CD14-positive monocyte (primary cell): ENCODE results near the gene LCE1D. TPM values are rescaled to one million over a fixed set of nuclear protein-coding genes. Genes with fewer than 3 reads are reported as not detected.

Source experiments
- DNase-seq, 3 donors: peaks; one replicate each; pipeline ENCODE4 v3.0.0-alpha.2; 2011 to 2022
- H2AFZ ChIP-seq: 2 replicates; pipeline ENCODE4 v1.6.0; 2012; ENCODE audit warnings: mild to moderate bottlenecking, low read depth, low read length, inconsistent platforms; ENCODE audit not compliant: insufficient read depth, poor library complexity, severe bottlenecking
- H3K27ac ChIP-seq, 2 donors: 1 replicate in 1 of 2; 2 replicates in 1 of 2; pipeline ENCODE4 v1.5.1; 2012 to 2013; ENCODE audit warnings: low read length in 2 of 2, control low read depth in 1 of 2, inconsistent platforms in 1 of 2, low read depth in 1 of 2, mild to moderate bottlenecking in 1 of 2
- H3K27me3 ChIP-seq, 2 donors: one replicate each; pipeline versions ENCODE4 v1.6.0 to v1.6.1; 2011 to 2013; ENCODE audit warnings: low read length in 2 of 2; ENCODE audit not compliant: control insufficient read depth in 2 of 2, insufficient read depth in 2 of 2
- H3K36me3 ChIP-seq, 2 donors: replicated peaks in 1 of 2; 1 replicate in 1 of 2; 2 replicates in 1 of 2; pipeline versions ENCODE4 v1.5.1 to v1.6.1; 2012 to 2013; ENCODE audit warnings: low read length in 2 of 2, control low read depth in 1 of 2, inconsistent platforms in 1 of 2, mild to moderate bottlenecking in 1 of 2; ENCODE audit not compliant: insufficient read depth in 2 of 2, control insufficient read depth in 1 of 2
- H3K4me1 ChIP-seq, 2 donors: 1 replicate in 1 of 2; 2 replicates in 1 of 2; pipeline versions ENCODE4 v1.5.1 to v1.6.1; 2012 to 2013; ENCODE audit warnings: low read length in 2 of 2, control low read depth in 1 of 2, inconsistent platforms in 1 of 2, mild to moderate bottlenecking in 1 of 2, moderate library complexity in 1 of 2; ENCODE audit not compliant: insufficient read depth in 2 of 2, control insufficient read depth in 1 of 2
- H3K4me2 ChIP-seq: replicated peaks from 2 replicates; pipeline ENCODE3; 2012; ENCODE audit warnings: low read length, moderate library complexity, mild to moderate bottlenecking; ENCODE audit not compliant: poor library complexity, severe bottlenecking; ENCODE audit errors: extremely low read depth
- H3K4me3 ChIP-seq, 3 experiments: fragments of 200-600 bp in 1 of 3; sonication (generic) in 1 of 3; replicated peaks in 1 of 3; 1 replicate in 2 of 3; 2 replicates in 1 of 3; pipeline ENCODE4 v1.5.1; 2011 to 2013; ENCODE audit warnings: low read length in 3 of 3, mild to moderate bottlenecking in 3 of 3, control low read depth in 2 of 3, low read depth in 2 of 3, inconsistent platforms in 1 of 3, moderate library complexity in 1 of 3
- H3K79me2 ChIP-seq: 2 replicates; pipeline ENCODE4 v1.6.0; 2012; ENCODE audit warnings: mild to moderate bottlenecking, control low read depth, inconsistent platforms, low read length, moderate library complexity; ENCODE audit not compliant: insufficient read depth
- H3K9ac ChIP-seq: 2 replicates; pipeline ENCODE4 v1.6.0; 2017; ENCODE audit warnings: low read length, mild to moderate bottlenecking; ENCODE audit not compliant: insufficient read depth, poor library complexity, severe bottlenecking
- H3K9me3 ChIP-seq, 2 donors: replicated peaks in 1 of 2; 1 replicate in 1 of 2; 2 replicates in 1 of 2; pipeline versions ENCODE4 v1.5.1 to v1.6.1; 2012 to 2013; ENCODE audit warnings: low read length in 2 of 2, control low read depth in 1 of 2; ENCODE audit not compliant: control insufficient read depth in 1 of 2, insufficient read depth in 1 of 2
- H4K20me1 ChIP-seq: 2 replicates; pipeline ENCODE4 v1.6.0; 2012; ENCODE audit warnings: mild to moderate bottlenecking, low read length, control low read depth, moderate library complexity; ENCODE audit not compliant: insufficient read depth
- H3K27ac Mint-ChIP-seq, 7 donors: one replicate each; pipeline ENCODE4 v1.8.0; 2020; ENCODE audit warnings: mild to moderate bottlenecking in 7 of 7, mixed read lengths in 7 of 7, moderate library complexity in 6 of 7, inconsistent platforms in 2 of 7
- H3K27me3 Mint-ChIP-seq, 3 donors: one replicate each; pipeline ENCODE4 v1.8.0; 2021 to 2022; ENCODE audit warnings: low read depth in 3 of 3, mild to moderate bottlenecking in 3 of 3, mixed read lengths in 3 of 3, moderate library complexity in 3 of 3, inconsistent platforms in 1 of 3
- H3K36me3 Mint-ChIP-seq, 2 donors: one replicate each; pipeline ENCODE4 v1.8.0; 2020; ENCODE audit warnings: mixed read lengths in 2 of 2, inconsistent platforms in 1 of 2, mild to moderate bottlenecking in 1 of 2
- H3K4me1 Mint-ChIP-seq: one replicate; pipeline ENCODE4 v1.8.0; 2020; ENCODE audit warnings: mild to moderate bottlenecking, mixed read lengths
- H3K4me3 Mint-ChIP-seq, 2 donors: one replicate each; pipeline ENCODE4 v1.8.0; 2020; ENCODE audit warnings: mild to moderate bottlenecking in 2 of 2, mixed read lengths in 2 of 2, moderate library complexity in 1 of 2
- H3K9me3 Mint-ChIP-seq, 7 donors: one replicate each; pipeline ENCODE4 v1.8.0; 2020 to 2022; ENCODE audit warnings: mixed read lengths in 7 of 7, mild to moderate bottlenecking in 6 of 7, moderate library complexity in 6 of 7, inconsistent platforms in 2 of 7
- CTCF ChIP-seq: fragments of 200-600 bp; IDR thresholded peaks from one replicate; pipeline ENCODE4 v1.8.0; 2022; ENCODE audit warnings: antibody characterized with exemption, mild to moderate bottlenecking
- WGBS: methylation state at CpG from one replicate; pipeline ENCODE4 v1.1.5; 2013; ENCODE audit warnings: missing lambda C conversion rate; ENCODE audit not compliant: insufficient coverage; 5-methylcytosine and 5-hydroxymethylcytosine counted together
- intact Hi-C, 2 donors: fragments of 100-400 bp; cut with micrococcal nuclease; formaldehyde crosslinking; loops; one replicate each; pipeline versions ENCODE4 v1.15.0 to v1.15.1; 2023
- polyA plus RNA-seq, 3 donors: library from polyadenylated mRNA; depleted of rRNA in 1 of 3; unstranded in 2 of 3; stranded (reverse) in 1 of 3; fragments of 300-500 nt in 2 of 3; fragments of >200 nt in 1 of 3; fragmentation: Illumina TruSeq in 2 of 3; gene quantifications; 1 replicate in 2 of 3; 2 replicates in 1 of 3; pipeline ENCODE4 v1.2.3, GENCODE V29; 2012 to 2021

LCE1D gene
- polyA plus RNA-seq, 3 donors = not detected

GRCh38 chr1:152774875-152775274 lies 21.6 kb upstream of the LCE1D start, which contains the start of gene LCE1F:
Gene LCE1F, plus strand, starts transcription at chr1:152775140. Its CDS starts 1,232 bp downstream, at chr1:152776372.
- Histone ChIP-seq H3K9me3 (no peaks in the 10 kb centered on the region), H3K4me3 (no peak within 1 kb of the TSS), H3K36me3 (no peaks in the 10 kb centered on the region), H3K4me2 (no peak within 1 kb of the TSS), H4K20me1 (no peaks in the 10 kb centered on the region), H2AFZ (no peak within 1 kb of the TSS), H3K27ac (no peak within 1 kb of the TSS), H3K4me1 (no peaks in the 10 kb centered on the region), H3K79me2 (no peaks in the 10 kb centered on the region), H3K9ac (no peak within 1 kb of the TSS), H3K27me3 (no peaks in the 10 kb centered on the region)
- 90% methylated on average over 3 of the region's 6 CpGs for WGBS
- H3K27me3 Mint-ChIP-seq = peaks cover 4 to 13% (median 10%) of the 10 kb centered on the region in 3 donors
- no peak within 1 kb of the TSS for H3K4me3 Mint-ChIP-seq
- intact Hi-C loops = no loop called here
- no peak for DNase-seq
- TF ChIP-seq CTCF = no peak
- H3K9me3 Mint-ChIP-seq = peaks cover 2 to 10% (median 7%) of the 10 kb centered on the region in 7 donors
- H3K4me1 Mint-ChIP-seq = no peaks in the 10 kb centered on the region
- H3K36me3 Mint-ChIP-seq = no peaks in the 10 kb centered on the region
- no peak within 1 kb of the TSS for H3K27ac Mint-ChIP-seq

GRCh38 chr1:152776361-152776760 lies 20.2 kb upstream of the LCE1D start:
- Mint-ChIP-seq H3K27ac (peak overlapping the region in 1 of 7 donors; percentile 73), H3K4me1 (no peaks in the 10 kb centered on the region), H3K9me3 (peaks cover 2 to 7% (median 5%) of the 10 kb centered on the region in 7 donors), H3K27me3 (peaks cover 4 to 12% (median 8%) of the 10 kb centered on the region in 3 donors), H3K4me3 (no peak overlapping the region), H3K36me3 (no peaks in the 10 kb centered on the region)
- DNase-seq = no peak
- Histone ChIP-seq H3K4me2 (no peak overlapping the region), H3K9ac (no peak overlapping the region), H3K27ac (no peak overlapping the region), H3K27me3 (peaks cover 0 to 2% of the 10 kb centered on the region in 2 donors), H3K4me1 (no peaks in the 10 kb centered on the region), H3K4me3 (no peak overlapping the region), H3K79me2 (no peaks in the 10 kb centered on the region), H3K36me3 (no peaks in the 10 kb centered on the region), H2AFZ (no peak overlapping the region), H4K20me1 (no peaks in the 10 kb centered on the region), H3K9me3 (no peaks in the 10 kb centered on the region)
- TF ChIP-seq CTCF = no peak
- intact Hi-C loops = no loop called here
- 90% methylated on average over 11 of the region's 11 CpGs for WGBS
